Stimulated activated CD4-positive, alpha-beta T cell treated with anti-CD3 and anti-CD28 coated beads, Interleukin-2, amount 100 ng/mL, for 48 hours (primary cell): ENCODE data around the gene TAGLN2.

ENCODE experiments used
- DNase-seq, 2 donors: peaks; one replicate each; pipeline ENCODE4 v3.0.0-alpha.2; 2020

The TAGLN2 gene

DNA sequence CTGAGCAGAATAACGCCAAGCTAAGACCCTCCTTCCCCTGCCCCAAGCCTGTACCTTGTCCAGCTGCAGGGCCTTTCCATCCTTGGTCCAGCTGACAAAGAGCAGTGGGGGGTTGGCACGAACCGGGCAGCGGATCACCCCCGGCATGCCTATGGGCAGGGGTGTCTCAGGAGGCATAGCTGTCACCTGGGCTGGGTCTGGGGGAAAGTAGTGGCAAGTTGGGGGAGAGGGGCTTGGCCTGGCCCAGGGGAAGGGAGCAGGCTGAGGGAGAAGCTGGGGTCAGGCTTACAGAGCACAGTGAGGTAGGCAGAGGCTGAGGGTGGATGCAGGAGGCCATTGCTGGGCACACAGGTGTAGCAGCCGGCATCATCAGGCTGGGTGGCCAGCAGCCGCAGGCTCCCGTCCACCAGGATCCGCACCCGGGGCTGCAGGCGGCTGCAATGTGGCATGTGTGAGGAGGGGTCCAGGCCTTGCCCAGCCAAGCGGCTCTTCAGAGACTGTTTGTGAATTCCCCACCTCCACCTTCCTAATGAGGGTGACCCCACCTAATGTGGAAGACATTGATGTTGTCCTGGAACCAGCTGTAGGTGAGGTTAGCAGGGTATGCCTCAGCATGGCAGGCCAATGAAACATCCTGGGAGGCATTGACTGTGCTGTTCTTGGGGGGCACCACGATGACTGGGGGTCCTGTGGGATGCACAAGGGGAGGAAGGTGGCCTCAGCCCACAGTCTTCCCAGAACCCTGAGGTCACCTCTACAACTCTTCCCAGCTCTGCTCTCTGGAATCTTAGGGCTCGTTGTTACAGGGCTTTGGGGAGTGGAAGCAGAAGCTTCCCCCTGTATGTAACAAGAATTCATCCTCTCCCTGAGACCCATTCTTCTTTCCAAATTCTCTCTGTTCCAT is 9.1 kb upstream of the TAGLN2 start:
- DNase-seq = no peak

- no peak for DNase-seq
These were observed 8.0 kb upstream of the TAGLN2 start for GRCh38 chr1:159933347-159933746.

DNA sequence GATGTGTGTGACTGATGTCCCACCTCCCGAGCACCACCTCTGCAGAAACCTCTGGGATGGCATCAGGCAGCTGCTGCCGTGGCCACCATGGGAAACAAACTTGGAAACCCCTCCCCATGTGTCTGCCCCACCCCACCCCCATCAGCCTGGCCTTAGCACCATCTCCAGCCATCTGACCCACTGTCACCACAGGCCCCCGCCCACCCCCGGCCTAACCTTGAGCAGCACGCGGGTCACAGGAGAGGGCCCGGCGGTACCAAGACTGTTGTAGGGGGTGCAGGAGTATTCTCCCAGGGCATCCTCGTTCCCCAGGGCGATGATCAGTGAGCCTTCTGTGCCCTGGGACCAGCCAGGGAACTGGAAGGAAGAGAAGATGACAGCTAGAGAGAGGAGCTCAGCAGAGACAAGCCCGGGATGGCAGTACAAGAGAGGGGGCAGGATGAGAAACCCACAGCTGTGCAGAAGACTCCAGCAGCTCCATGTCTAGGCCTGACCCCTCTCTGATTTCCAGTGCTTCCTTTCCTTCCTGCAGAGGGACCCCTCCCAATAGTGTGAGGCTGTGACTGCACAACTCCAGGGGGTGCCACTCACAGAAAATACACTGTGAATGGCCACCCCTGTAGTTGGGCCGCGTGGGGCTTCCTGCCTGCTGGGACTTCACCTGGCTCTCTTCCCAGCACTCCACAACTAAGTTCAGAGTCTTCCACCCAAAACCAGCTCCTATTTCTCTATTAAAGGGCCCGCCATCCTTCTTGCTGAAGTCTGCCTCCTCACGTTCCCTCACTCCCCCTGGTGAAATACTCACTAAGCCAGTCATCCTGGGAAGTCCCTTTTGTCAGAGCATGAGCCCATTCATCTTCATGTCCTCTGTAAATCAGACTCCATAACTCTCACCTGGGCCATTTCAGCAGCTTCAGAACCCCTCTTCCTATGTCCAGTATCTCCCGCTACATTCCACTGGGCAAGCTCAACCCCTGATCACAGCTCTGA is 7.3 kb upstream of the TAGLN2 start:
- no peak for DNase-seq

GRCh38 chr1:159931795-159932173 is 6.5 kb upstream of the TAGLN2 start:
- no peak for DNase-seq

DNA sequence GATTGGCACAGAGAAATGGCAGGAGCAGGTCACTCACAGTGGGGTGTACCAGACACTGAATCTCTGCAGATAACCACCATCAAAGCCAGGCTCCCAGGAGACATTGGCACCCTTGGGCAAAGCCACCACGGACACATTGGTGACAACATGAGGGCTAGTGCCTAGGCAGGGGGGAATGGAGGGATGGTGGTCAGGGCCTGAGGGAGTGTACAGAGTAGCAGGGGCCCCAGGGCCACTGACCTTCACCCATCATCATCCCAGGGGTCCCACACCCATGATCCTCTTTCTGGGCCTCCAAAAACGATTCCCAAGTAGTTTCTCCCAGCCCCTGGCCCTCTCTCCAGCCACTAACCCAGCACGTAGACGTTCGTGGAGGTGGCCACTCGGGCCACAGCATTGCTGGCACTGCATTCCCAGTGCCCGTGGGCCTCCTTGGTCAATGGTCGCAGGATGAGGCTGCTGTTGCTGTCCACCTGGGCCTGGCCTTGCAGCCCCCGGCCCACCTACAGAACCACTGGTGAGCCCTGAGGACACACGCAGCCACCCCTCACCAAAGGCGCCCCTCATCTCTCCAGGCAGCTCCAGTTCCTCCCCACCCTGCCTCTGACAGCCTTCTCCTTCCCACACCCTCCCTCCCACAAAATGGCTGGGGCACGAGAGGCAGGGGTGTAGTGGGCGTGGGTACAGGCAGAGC is 5.9 kb upstream of the TAGLN2 start:
- no peak for DNase-seq

- no peak for DNase-seq
These were observed 5.3 kb upstream of the TAGLN2 start for GRCh38 chr1:159930634-159931033.

DNA sequence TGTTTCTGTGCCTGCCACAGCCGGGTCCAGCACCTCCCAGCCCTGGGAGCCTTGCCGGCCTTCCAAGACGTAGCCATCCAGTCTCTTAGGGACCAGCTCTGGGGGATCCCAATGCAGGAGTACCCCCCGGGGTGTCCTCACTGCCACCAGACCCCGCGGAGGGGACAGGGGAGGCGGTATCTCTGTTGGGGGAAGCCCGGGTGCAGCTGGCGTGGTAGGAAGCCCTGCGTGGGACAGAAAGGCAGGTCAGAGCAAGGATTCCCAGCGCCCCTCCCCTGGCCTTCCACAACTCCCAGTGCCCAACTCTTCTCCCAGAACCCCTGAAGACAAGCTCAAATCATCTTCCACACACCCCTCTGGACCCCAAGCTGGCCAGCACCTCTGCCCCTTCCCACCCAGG is 4.9 kb upstream of the TAGLN2 start:
- no peak for DNase-seq

DNA sequence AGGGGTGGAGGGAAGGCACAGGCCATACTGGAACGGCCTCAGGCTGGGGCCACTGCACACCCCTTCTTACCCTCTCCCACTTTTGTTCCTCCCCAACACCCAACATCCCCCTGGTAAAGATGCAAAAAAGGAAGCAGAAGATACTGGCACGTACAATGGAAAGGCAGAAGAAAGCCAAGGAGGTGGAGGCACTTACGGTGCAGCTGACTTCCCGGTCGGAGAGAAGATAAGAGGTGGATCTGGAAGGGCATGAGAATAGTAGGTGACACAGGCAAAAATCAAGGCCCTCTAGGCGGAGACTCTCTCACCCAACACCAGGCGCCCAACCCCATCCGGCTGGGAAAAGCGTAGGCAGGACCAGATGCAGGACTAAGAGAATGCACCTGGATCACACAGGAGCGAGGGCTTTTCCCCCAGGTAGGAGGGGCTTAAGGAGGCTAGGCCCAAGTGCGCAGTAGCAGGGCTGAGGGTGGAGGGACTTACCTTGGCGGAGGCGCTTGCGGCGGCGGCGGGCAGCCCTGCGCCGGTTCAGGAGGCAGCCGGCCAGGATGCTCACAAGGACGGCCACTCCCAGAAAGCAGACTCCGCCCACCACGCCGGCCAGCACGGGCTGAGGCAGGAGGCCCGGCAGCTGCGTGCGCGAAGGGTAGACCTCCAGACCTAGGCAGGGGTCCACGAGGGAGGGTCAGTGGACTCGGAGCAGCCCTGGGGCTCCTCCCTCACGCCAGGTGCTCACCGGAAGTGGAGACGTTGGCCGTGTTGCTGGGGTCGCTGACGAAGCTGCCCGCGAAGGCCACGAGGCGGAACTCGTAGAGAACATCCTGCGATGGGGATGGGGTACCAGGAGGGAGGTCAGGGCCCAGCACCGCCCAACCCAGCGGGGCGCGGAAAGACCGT is 4.1 kb upstream of the TAGLN2 start:
- no peak for DNase-seq

- no peak for DNase-seq
These were observed 3.3 kb upstream of the TAGLN2 start for GRCh38 chr1:159928491-159929050.

DNA sequence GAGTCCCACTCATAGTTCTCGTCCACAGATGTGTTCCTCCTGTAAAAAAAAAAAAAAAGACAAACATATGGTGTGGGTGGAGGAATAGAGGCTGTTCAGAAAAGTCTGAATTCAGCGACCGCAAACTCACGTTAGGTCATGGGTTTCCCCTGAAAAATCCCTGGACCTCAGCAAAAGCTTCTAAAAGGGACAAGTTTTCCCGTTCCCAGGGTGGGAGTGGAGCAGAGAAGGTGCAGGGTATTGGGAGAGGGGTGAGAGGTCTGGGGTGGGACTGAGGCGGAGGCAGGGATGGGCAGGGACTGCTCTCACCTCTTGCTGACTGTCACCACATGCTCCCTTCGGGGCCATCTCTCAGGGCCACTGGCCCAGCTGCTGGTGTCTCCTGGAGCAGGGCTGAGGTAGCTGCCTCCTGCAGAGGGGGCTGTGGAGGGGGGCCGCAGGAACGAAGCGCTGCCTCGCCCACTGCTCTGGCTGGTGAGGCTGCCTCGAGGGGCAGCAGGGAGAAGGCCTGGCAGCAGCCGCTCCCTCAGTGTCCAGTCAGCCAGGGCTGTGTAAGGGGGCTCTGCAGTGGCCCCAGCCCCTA is 2.6 kb upstream of the TAGLN2 start:
- no peak for DNase-seq

DNA sequence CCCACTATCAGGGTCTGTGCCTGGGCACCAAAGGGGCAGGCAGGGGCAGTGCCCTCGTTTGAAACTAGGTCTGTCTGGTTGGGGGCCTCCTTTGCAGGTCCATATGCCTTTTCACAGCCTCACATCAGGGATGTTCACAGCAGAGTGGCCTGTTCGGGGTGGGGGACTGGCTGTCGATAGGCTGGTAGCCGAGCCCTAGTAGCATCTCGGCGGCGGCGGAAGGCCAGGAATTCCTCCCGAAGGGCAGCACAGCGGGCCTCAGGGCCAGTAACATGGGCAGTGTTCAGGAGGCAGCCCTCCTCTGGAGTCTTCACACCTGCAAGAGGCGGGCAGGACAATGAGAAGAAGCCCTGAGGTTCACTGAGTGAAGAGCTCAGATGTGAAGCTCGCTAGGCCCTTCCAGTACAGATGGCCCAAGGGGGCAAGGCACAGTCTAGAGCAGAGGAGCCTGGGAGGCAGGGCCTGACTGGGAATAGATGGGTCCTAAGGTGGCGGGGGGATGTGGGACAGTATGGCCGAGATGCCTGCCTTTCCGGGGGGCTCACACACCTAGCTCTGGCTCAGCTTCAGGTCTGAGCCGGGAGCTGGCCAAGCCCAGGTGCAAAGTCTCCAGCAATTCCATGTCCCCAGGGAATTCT is 2.0 kb upstream of the TAGLN2 start:
- DNase-seq = no peak

GRCh38 chr1:159925719-159926078 is 392 bp upstream of the TAGLN2 start:
- DNase-seq = no peak

DNA sequence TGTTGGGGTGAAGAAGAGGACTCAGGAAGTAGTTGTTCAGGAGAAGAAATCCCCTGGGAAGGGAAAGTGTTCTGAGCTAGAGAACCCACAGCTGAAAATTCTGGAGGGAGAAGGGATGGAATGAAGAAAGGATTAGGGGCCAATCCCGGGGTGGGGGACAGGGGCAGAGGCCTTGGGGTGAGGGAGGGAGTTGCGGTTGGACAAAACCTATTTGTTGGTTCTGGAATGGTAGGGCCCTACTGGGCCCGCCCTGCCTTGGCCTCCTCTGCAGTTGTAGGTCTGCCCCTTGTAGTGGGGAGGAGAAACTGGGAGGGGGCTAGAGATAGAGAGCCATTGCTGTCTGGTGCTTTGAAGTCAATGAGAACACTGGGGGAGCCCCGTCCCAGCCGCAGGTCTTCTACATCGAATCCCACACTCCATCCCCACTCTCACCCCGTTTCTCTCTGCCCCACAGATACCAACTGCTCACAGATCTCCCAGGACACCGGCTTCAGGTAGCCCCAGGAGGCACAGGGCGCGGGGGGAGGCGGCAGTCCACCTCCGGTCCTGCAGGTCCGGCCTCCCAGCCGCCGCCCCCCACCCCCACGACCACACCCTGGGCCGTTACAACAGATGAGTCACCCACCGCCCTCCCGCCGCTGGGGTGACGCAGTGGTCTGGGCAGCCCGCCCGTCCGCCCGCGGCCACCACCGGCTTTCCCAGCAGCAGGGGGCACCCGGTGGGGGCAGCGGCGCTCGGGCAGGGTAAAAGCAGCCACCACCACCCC is 1.1 kb downstream of the TAGLN2 start:
- peak; percentile 45 to 53 for DNase-seq

DNA sequence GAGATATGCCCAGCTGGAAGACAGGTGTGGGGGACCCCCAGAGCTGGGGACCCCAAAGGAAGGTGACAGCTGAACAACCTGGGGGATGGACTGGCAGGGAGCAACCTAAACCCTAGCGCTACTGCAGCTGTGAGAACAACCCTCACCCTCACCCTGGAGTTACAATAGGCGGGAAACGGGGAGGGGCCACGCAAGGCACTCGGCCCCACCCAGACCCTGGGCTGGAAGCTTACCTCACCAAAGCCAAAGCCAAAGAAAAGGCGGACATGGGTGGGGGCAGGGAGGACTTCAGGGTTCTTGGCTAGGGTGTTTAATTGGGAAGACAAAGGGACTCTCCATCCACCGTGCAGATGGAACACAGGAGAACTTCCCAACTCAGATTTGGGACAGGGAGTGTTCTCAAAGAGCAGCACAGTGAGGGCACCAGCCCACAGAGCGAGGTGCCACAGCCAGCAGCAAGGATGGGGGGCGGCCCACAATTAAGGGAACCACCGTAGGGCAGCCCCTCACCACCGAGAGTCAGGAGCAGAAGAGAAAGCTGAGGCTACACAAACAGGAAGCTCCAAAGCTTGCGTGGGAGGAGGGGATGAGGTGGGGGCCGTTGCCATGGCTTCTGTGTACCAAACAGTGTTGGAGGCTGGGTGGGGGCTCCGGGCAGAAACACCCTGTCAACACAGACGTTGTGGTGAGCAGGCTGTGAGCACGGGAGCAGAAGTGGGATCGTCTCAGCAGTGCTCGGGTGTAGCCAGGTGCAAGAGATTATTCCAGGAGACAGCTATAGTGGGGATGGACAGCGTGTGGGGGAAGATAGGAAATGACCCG is 1.9 kb downstream of the TAGLN2 start:
- peak; percentile 62 to 72 for DNase-seq

DNA sequence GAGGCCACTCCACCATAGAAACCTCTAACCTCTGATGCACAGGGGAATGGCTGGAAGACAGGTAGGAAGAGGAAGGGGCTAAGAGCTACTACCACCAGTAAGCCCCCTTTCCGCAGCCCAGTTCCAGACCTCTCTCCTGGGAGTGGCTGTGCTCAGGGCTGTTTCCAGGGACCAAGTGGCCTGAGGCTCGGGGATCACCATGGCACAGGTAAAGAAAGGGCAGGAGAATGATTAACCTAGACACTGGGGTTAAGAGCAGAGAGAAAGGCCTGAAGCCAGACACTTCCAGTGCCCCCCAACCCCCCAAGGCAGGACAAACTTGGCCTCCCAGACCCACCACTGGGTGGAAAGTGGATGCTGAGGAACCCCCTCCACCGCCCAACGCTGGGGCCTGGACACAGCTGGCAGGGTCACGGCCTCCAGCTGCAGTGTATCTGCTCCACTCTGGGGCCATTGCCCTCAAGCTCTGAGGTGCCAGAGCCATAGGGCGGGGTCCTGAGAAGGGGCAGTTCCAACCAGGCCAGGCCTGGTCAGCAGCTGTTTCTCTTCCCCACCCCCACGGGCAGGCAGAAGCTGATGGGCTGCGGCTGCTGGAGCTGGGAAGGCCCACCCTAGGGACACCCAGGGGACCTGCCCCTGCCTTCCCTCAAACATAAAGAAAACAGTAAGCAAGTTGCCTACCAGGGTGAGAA is 2.6 kb downstream of the TAGLN2 start:
- DNase-seq = no peak

DNA sequence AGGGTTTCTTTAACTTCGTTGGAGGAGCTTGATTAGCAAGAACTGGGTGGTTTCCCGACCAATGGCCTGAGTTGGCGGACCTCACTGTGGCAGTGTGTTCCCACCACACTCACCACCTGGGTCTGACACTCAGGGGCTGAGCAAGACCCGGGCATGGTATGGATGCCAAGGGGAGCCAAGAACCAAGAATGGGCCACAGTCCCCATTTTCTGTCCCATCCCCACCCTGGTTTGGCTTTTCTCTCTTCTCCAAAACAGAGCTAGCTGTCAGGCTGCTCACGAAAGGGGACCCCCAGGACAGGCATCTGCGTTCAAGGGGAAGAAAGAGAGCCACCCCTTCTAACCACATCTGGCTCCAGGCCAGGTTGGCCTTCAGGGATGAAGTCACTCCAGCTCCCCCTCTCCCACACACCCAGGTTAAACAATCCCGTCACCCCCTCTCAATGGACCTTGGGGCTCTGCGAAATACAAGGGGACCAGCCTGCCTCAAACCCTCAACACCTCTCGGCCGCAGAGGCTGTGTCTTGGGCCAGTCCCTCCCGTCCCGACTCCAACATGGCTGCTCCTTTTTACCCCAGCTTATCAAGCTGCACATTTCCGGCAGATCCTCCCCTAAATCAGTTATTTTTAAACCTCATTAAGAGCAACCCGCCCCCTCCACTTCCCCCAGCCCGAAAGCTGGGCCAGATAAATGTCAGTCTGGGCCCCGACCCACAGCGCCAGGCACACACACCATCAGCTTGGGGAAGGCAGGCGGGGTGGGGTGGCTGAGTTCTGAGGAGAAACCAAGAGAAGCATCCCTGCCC is 3.4 kb downstream of the TAGLN2 start:
- DNase-seq = no peak

DNA sequence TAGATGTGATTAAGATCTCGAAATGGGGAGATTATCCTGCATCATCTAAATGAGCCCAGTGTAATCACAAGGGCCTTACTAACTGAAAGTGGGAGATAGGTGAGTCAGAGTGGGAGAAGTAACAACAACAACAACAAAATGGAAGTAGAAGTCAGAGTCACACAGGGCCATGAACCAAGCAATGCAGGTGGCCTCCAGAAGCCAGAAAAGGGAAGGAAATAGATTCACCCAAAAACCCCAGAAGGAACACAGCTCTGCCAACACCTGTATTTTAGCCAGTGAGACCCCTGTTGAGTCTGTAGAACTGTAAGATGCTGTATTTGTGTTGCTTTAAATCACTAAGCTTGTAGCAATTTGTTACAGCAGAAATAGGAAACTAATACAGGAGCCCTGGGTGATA is 4.1 kb downstream of the TAGLN2 start:
- DNase-seq = no peak

- DNase-seq = no peak
These were observed 4.7 kb downstream of the TAGLN2 start for GRCh38 chr1:159920651-159921050.
